IPS-NIHi7 (cell line): Measurements from ENCODE around the gene KCTD10.
"Not testable (repeated sequence)": the region's sequence is repeated elsewhere in the genome, so short reads cannot be mapped to it uniquely, and the experiment has no call there.

Source experiments
- DNase-seq: peaks from one replicate; pipeline ENCODE4 v3.0.0; 2012; ENCODE audit warnings: mixed read lengths; ENCODE audit errors: extremely low spot score

The KCTD10 gene

DNA sequence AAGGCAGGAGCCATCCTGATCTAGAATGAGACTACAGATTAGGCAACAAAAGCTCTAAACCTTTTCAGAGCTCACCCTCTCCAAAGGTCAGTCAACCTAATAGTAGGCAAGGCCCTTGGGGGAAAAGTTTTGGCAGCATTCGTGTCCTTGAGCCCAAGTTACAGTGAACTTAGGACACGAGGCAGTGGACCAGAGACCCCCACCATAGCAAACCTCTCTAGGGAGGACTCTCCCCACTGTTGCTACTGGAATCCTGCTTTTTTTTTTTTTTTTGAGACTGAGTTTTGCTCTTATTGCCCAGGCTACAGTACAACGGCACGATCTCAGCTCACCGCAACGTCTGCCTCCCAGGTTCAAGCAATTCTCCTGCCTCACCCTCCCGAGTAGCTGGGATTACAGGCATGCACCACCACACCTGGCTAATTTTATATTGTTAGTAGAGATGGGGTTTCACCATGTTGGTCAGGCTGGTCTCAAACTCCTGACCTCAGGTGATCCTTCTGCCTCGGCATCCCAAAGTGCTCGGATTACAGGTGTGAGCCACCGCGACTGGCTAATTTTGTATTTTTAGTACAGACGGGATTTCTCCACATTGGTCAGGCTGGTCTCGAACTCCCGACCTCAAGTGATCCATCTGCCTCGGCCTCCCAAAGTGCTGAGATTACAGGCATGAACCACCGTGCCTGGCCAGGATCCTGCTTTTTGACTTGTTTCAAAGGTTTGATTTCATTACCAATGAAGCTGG lies 3.4 kb downstream of the KCTD10 start:
- DNase-seq, result not testable (repeated sequence)

- no peak for DNase-seq
Observed at GRCh38 chr12:109473006-109473405, 4.1 kb downstream of the KCTD10 start.

DNA sequence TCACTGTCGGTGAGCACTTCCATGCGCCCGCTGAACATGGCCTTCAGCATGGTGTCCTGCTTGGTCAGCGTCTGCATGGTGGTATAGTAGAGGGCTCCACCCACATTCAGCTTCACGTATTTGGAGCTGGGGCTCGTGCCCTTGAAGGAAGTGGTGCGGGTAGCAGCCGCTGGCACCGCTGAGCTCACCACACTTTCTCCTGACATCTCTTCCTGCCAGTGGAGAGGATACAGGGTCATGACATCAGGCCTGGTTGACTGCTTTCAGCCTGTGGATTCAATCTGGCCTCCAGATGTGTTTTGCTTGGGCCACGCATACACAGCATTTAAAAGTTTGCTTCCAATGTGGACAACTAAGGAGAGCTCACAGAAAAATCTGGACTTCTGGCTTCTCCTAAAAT lies 7.6 kb downstream of the KCTD10 start:
- DNase-seq, result no peak

- no peak for DNase-seq
Observed at GRCh38 chr12:109467978-109468676, 9.0 kb downstream of the KCTD10 start.

DNA sequence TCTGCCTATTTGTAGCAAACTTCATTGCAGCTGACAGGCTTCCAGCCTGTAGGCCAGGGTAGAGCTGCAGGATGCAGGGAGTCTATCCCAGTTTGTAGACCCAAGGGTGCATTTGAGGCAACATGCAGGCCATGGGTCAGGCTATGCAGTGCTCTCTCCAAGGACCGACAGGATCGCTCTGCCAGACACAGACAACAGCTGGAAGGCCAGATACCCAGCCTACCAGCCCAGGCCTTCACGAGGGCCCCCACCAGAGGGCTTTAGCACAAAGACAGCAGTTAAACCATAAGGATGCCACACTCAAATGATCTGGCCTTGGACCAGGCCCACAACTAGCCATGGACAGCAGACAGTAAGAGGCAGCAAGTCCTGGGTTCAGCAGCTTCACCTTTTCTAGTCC lies 10.3 kb downstream of the KCTD10 start:
- no peak for DNase-seq

- DNase-seq, result no peak
Observed at GRCh38 chr12:109466305-109466704, 10.8 kb downstream of the KCTD10 start.

- DNase-seq, result no peak
Observed at GRCh38 chr12:109464642-109465351, 12.3 kb downstream of the KCTD10 start.

GRCh38 chr12:109463756-109464155 lies 13.3 kb downstream of the KCTD10 start:
- DNase-seq, result no peak

DNA sequence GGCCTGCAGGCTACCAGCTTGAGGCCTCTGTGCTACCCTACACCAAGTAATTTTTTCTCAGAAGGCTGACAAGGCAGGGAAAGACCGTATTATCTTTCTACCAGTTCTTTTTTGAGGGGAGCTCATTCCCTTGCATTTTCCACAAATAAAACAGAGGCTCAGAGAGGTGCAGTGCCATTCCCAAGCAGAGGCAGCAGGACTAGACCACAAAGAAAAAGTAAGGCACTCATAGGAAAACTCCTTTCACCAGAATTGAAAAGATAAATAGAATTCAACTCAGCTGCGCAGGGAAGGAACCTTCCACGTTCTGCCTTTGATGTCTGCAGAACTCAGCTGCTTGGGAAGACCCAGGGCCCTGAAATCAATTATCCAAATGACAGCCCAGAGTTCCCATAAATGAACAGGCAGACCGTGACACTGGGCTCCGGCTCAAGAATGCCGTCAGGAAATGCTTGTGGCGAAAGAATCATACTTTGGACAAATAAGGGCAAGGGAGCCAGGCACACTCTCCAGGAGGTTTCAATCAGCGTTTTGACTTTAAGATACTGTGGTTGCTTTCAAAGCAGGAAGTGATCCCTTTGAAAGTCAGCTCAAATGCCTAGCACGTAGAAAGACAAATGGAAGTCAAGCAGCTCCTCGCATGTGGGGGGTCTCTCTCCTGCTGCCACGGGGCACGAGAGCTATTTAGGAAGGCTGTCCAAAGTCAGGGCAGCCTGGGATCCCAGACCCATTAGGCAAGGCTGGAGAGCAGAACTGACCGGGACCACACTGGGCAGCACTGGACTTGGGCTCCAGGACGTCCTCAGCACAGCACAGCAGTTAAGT lies 14.0 kb downstream of the KCTD10 start:
- peak; percentile 47 for DNase-seq

GRCh38 chr12:109461846-109462756 lies 15.0 kb downstream of the KCTD10 start:
- peak; percentile 49 for DNase-seq

GRCh38 chr12:109461049-109461845 lies 15.9 kb downstream of the KCTD10 start:
- DNase-seq, result no peak

- no peak for DNase-seq
Observed at GRCh38 chr12:109460538-109460937, 16.6 kb downstream of the KCTD10 start.

DNA sequence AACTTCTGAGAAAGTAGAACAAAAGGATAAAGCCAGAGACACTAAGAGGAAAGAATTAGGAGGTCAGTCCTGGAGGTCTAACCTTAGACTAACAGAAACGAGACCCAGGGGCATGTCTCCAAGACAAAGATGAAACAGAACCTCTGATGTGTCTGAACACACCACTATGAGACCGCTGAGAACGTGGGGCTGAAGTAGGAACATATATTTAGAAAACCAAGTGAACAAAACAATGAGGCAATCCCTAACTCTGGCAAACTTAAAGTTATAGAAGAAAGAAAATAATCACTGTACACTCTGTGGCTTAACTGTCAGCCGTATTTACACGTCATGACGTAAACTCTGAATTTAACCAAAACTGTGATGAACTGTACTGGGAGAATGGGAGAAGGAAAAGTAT lies 17.9 kb downstream of the KCTD10 start:
- DNase-seq, result no peak

DNA sequence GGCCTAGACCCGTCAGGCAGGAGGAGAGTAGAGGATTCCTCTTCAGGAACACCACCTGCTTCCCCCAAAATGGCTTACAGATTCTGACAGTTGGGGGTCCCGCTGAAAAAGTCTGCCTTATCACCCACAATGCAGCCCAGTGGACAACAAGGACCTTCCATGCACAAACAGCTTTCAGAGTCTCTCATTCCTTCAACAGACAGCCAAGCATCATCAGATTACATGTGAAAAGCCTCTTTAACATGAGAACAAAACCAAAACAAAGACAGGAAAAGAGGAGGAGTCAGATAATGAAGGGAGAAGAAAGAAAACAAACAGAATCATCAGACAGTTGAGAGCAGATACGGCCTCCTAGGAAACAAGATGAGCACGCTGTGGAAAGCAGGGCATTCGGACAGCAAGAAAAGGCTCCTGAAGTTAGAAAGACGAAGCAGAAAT lies 18.3 kb downstream of the KCTD10 start:
- DNase-seq, result peak; percentile 68

GRCh38 chr12:109458086-109458485 lies 19.0 kb downstream of the KCTD10 start:
- DNase-seq, result no peak

DNA sequence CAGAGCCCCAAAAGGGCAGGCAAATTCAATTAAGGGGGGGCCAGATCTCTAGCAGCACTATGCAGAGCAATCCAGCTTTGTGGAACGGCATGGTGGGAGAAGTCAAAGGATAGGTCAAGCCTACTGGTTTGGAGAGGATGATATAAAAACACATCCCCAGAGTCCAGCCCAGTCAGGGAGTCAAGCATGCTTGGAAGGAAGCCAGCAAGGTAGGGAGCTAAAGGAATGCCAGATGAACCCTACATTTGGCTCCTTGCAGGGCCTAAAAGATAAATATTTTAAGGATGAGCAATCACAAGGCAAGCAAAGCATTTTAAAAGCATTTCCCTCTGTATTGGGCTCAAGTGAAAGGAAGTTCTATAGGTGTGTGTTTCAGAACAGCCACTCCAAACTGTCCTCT lies 21.4 kb downstream of the KCTD10 start:
- no peak for DNase-seq

DNA sequence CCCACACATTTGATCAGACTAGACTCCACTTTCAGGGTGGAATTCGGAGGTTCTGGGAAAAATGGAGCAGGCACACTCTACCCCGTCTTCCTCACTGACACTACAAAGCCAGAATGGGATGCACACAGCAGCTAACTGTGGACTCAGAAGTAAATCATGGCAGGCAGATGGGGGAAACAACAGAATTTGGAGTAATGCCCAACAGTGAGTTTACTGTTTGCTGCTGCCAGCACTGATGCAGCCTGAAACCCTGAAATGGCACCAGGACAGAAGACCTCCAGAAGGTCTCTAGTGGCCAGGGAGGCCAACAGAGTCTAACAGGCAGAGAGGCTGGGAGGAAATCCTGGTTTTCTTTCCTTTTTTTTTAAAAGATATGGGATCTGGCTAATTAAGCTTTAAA lies 24.6 kb downstream of the KCTD10 start:
- no peak for DNase-seq

- DNase-seq, result no peak
Observed at GRCh38 chr12:109451400-109451799, 25.7 kb downstream of the KCTD10 start.

- DNase-seq, result no peak
Observed at GRCh38 chr12:109450980-109451379, 26.1 kb downstream of the KCTD10 start.
